GM06990 (cell line): Measurements from ENCODE around the gene ADIPOQ.
"Not testable (repeated sequence)": the region's sequence is repeated elsewhere in the genome, so short reads cannot be mapped to it uniquely, and the experiment has no call there.

Experiments
- DNase-seq: peaks from one replicate; pipeline ENCODE4 v3.0.0-alpha.2; 2011; ENCODE audit not compliant: insufficient read length; ENCODE audit errors: extremely low read depth
- H3K27me3 ChIP-seq: replicated peaks from 2 replicates; pipeline ENCODE4 v1.6.0; 2011; ENCODE audit warnings: low read length; ENCODE audit not compliant: control insufficient read depth, insufficient read depth
- H3K36me3 ChIP-seq: 2 replicates; pipeline ENCODE4 v1.5.1; 2011; ENCODE audit warnings: low read length; ENCODE audit not compliant: control insufficient read depth, insufficient read depth
- H3K4me3 ChIP-seq: replicated peaks from 2 replicates; pipeline ENCODE4 v1.5.1; 2011; ENCODE audit warnings: low read depth, mild to moderate bottlenecking, control low read depth, low read length
- TF ChIP-seq, protein P1 (sequence below): IDR thresholded peaks from 2 replicates; pipeline ENCODE4 v1.5.1; 2011; ENCODE audit warnings: low read length, control low read depth, mild to moderate bottlenecking, inconsistent platforms; ENCODE audit not compliant: insufficient read depth, poor library complexity, severe bottlenecking

The ADIPOQ gene

DNA sequence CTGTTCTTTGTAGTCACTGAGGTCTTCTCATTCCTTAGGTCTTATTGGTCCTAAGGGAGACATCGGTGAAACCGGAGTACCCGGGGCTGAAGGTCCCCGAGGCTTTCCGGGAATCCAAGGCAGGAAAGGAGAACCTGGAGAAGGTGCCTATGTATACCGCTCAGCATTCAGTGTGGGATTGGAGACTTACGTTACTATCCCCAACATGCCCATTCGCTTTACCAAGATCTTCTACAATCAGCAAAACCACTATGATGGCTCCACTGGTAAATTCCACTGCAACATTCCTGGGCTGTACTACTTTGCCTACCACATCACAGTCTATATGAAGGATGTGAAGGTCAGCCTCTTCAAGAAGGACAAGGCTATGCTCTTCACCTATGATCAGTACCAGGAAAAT lies 11.6 kb downstream of the ADIPOQ start:
- TF ChIP-seq, protein P1, sequence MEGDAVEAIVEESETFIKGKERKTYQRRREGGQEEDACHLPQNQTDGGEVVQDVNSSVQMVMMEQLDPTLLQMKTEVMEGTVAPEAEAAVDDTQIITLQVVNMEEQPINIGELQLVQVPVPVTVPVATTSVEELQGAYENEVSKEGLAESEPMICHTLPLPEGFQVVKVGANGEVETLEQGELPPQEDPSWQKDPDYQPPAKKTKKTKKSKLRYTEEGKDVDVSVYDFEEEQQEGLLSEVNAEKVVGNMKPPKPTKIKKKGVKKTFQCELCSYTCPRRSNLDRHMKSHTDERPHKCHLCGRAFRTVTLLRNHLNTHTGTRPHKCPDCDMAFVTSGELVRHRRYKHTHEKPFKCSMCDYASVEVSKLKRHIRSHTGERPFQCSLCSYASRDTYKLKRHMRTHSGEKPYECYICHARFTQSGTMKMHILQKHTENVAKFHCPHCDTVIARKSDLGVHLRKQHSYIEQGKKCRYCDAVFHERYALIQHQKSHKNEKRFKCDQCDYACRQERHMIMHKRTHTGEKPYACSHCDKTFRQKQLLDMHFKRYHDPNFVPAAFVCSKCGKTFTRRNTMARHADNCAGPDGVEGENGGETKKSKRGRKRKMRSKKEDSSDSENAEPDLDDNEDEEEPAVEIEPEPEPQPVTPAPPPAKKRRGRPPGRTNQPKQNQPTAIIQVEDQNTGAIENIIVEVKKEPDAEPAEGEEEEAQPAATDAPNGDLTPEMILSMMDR: no peak

DNA sequence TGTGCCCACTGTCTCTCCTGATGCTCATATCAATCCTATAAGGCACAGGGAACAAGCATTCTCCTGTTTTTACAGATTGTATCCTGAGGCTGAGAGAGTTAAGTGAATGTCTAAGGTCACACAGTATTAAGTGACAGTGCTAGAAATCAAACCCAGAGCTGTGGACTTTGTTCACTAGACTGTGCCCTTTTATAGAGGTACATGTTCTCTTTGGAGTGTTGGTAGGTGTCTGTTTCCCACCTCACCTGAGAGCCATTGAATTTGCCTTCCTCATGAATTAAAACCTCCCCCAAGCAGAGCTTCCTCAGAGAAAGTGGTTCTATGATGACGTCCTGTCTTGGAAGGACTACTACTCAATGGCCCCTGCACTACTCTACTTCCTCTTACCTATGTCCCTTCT lies 12.4 kb downstream of the ADIPOQ start:
- TF ChIP-seq, protein P1: no peak
- no peaks in the 10 kb centered on the region for H3K36me3 ChIP-seq
- no peak overlapping the region for H3K4me3 ChIP-seq
- no peaks in the 10 kb centered on the region for H3K27me3 ChIP-seq
- no peak for DNase-seq

More for the DNA sequence above, 11.6 kb downstream of the ADIPOQ start:
- H3K36me3 ChIP-seq: no peaks in the 10 kb centered on the region
- H3K27me3 ChIP-seq: no peaks in the 10 kb centered on the region
- H3K4me3 ChIP-seq: no peak overlapping the region
- DNase-seq: no peak

DNA sequence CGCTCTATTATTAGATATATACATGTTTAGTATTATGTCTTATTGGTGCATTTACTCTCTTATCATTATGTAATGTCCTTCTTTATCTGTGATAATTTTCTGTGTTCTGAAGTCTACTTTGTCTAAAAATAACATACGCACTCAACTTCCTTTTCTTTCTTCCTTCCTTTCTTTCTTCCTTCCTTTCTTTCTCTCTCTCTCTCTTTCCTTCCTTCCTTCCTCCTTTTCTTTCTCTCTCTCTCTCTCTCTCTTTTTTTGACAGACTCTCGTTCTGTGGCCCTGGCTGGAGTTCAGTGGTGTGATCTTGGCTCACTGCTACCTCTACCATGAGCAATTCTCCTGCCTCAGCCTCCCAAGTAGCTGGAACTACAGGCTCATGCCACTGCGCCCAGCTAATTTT lies 15.2 kb downstream of the ADIPOQ start:
- no peak overlapping the region for H3K4me3 ChIP-seq
- H3K36me3 ChIP-seq: no peaks in the 10 kb centered on the region
- no peak for DNase-seq
- H3K27me3 ChIP-seq: no peaks in the 10 kb centered on the region; the same call in 1 of the 2 replicates
- TF ChIP-seq, protein P1: no peak

DNA sequence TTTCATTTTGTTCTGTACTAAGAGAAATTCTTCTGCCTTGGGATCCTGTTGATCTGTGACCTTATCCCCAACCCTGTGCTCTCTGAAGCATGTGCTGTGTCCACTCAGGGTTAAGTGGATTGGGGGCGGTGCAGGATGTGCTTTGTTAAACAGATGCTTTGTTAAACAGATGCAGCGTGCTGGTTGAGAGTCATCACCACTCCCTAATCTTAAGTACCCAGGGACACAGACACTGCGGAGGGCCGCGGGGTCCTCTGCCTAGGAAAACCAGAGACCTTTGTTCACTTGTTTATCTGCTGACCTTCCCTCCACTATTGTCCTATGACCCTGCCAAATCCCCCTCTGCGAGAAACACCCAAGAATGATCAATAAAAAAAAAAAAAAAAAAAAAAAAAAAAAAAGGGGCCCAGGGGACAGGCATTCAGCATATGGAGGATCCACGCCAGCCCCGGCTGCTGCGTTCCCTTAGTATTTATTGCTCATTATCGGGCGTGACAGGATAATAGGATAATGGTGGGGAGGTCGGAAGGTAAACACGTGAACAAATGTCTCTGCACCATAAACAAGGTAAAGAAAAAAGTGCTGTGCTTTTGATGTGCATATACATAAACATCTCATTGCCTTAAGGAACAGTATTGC lies 22.8 kb downstream of the ADIPOQ start:
- H3K4me3 ChIP-seq, H3K36me3 ChIP-seq, DNase-seq, H3K27me3 ChIP-seq: not testable (repeated sequence)

DNA sequence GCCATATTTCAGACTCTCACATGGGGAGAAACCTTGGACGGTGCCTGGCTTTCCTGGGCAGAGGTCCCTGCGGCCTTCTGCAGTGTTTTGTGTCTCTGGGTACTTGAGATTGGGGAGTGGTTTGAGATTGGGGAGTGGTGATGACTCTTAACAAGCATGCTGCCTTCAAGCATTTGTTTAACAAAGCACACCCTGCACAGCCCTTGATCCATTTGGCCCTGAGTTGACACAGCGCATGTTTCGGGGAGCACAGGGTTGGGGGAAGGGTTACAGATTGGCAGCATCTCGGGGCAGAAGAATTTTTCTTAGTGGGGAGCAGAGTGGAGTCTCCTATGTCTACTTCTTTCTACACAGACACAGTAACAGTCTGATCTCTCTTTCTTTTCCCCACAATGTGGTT lies 23.6 kb downstream of the ADIPOQ start:
- not testable (repeated sequence) for H3K36me3 ChIP-seq, DNase-seq, H3K4me3 ChIP-seq, H3K27me3 ChIP-seq

DNA sequence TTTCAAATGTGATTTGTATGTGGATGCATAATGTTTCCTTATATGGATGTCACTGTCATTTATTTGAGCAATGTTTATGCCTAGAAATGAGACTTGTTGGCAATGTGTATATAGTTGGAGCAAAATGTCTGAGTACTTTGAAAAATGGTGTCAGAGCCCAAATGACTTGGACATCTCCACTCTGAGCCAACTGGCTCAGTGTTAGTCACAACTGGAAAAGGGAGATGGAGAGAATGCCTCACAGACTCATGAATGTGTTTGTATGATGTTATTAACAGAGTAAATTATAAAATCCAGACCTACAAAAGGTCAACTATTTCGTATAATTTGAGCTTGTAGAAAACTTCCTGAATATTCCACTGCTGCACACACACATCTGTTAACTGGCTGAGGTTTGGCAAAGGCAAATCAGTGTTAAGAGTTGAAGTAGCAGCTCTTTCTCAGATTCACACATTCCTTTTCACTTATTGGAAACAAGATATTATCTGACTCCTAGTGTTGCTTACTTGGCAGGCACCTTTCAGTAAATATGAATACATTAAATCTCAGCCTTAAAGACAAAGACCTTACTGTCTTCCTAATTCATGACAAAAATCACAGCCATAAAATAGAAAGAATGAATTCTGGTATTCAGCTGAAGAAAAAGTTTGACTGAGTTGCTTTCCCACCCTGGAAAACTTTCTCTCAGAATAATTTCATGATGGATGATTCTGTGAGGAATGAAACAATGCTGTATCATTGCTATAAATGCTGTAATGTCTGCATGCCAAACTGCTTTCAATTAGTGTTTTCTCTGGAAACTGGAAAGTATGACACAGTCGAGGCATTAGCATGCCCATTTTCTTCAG lies 27.0 kb downstream of the ADIPOQ start:
- TF ChIP-seq, protein P1: no peak
- DNase-seq: no peak
- H3K27me3 ChIP-seq: no peaks in the 10 kb centered on the region
- no peak overlapping the region for H3K4me3 ChIP-seq
- H3K36me3 ChIP-seq: no peaks in the 10 kb centered on the region
